Measurements from ENCODE around the gene TPO.
"Not testable (repeated sequence)": the region's sequence is repeated elsewhere in the genome, so short reads cannot be mapped to it uniquely, and the experiment has no call there.

TPO gene

DNA sequence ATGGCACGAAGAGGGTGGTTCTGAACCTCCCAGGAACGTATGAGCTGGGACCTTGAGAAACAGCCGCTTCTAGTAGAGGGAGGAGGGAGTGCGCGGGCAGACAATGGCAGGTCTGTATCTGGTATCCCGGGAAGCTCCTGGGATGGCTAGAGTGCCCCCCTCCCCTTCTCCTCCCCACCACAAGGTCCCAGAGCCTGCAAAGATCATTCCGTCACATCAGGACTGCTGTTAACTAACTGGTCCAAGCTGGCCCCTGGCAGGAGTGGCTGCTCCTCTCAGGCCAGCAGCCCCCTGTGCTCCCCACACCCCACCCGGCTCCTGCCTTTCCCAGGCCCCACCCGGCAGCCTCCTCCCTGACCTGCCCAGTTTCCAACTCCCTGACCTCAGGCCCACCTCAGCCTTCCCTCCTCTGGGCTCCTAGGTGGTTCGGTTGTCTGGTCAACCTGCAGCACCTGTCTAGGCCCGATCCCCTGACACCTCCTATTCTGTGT lies 75.0 kb downstream of the TPO start:
- DNase-seq, result no peak

- no peak for DNase-seq
Observed at GRCh38 chr2:1488851-1489250, 75.6 kb downstream of the TPO start.

DNA sequence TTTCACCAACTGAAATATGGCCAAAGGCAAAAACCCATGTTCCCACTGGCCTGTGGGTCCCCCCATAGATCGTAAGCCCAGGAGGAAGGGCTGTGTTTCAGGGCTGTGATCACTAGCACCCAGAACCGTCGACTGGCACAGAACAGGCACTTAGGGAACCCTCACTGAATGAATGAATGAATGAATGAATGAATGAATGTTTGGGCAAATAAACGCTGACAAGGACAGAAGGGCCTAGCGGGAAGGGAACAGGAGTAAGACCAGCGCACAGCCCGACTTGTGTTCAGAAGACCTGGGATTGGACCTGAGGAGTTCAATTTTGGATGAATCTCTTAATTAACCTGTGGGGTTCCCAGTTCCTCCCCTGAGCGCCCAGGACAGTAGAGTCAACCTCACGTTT lies 76.2 kb downstream of the TPO start:
- DNase-seq, result no peak

GRCh38 chr2:1490381-1490780 lies 77.1 kb downstream of the TPO start:
- DNase-seq, result not testable (repeated sequence)

DNA sequence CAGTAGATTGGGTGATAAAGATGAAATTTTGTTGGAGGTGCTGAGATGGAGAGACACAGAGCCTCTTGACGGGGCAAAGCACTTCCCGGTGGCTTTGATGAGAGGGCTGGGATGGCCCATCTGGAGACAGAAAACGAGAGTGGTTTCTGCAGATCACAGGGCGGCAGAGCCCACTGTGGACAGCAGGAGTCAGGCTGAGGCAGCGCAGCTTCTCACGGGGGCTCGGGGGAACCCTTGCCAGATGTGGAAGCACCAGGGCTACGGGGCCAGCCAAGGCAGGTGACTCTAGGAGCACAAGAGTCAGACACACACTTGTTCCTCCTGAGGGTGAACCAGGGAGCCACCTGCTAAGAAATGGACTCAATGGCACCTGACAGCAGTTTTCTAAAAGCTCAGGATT lies 78.5 kb downstream of the TPO start:
- no peak for DNase-seq

DNA sequence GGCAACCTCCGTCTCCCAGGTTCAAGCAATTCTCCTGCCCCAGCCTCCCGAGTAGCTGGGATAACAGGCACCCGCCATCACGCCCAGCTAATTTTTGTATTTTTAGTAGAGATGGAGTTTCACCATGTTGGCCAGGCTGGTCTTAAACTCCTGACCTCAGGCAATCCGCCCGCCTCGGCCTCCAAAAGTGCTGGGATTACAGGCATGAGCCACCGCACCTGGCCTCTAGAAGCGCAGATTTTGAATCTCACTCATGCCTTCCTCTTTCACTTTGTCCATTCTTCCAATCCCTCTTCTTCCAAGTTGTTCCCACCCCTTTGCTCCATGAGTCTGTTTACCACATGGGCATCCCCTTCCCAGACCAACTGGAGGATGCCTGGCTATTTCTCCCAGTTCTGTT lies 79.0 kb downstream of the TPO start:
- DNase-seq, result not testable (repeated sequence)

GRCh38 chr2:1492711-1493430 lies 79.6 kb downstream of the TPO start:
- DNase-seq, result no peak

DNA sequence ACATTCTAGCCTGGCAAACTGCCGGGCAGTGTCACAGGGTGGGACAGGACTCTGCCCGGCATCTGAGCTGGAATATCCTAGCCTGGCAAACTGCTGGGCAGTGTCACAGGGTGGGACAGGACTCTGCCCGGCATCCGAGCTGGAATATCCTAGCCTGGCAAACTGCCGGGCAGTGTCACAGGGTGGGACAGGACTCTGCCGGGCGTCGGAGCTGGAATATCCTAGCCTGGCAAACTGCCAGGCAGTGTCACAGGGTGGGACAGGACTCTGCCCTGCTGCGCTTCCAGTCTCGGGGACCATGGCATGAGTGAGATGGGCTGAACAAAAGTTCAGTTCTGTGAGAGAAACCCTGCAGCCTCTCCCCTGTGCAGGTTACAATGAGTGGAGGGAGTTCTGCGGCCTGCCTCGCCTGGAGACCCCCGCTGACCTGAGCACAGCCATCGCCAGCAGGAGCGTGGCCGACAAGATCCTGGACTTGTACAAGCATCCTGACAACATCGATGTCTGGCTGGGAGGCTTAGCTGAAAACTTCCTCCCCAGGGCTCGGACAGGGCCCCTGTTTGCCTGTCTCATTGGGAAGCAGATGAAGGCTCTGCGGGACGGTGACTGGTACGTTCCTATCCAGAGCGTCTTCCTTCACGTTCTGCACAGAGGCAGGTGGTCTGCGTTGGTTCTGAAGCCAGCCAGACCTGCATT lies 80.3 kb downstream of the TPO start:
- no peak for DNase-seq

DNA sequence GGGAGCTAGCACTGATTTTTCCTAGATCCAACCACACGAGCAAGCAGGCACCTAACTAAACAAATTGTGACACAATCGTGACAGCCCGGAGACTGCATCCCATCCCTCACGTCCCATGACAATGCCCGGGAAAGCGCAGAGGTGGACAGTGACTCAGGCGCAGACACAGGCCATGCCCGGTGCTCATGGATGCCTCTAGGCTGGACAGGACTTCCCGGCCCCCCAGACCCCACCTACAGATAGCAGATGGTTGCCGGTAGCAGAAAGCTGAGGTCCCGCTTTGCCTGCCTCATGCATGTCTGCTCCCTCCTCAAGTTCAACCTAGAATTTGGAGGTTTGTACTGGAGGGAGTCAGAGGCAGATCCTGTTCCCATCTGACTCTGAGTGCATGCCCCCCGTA lies 81.0 kb downstream of the TPO start:
- no peak for DNase-seq

- no peak for DNase-seq
Observed at GRCh38 chr2:1494906-1495305, 81.6 kb downstream of the TPO start.

DNA sequence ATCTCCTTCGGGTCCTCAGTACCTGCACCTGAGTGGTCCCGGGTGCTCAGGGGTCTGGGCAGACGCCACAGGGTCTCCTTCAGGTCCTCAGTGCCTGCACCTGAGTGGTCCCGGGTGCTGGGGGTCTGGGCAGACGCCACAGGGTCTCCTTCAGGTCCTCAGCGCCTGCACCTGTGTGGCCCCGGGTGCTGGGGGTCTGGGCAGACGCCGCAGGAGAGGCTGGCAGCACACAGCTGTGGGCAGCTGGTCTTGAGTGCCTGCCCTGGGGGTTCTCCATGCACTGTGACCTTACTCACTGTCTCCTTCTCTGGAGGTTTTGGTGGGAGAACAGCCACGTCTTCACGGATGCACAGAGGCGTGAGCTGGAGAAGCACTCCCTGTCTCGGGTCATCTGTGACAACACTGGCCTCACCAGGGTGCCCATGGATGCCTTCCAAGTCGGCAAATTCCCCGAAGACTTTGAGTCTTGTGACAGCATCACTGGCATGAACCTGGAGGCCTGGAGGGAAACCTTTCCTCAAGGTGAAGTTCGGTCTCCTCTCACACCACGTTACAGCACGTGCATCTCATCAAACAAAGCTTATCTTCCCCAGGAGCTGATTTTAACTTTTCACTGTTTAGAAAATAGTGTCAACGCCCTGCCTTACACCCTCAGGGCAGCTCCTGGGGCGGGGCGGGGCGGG lies 82.6 kb downstream of the TPO start:
- DNase-seq, result no peak

- DNase-seq, result no peak
Observed at GRCh38 chr2:1496359-1496821, 83.1 kb downstream of the TPO start.

GRCh38 chr2:1497122-1497611 lies 83.9 kb downstream of the TPO start:
- DNase-seq, result no peak

DNA sequence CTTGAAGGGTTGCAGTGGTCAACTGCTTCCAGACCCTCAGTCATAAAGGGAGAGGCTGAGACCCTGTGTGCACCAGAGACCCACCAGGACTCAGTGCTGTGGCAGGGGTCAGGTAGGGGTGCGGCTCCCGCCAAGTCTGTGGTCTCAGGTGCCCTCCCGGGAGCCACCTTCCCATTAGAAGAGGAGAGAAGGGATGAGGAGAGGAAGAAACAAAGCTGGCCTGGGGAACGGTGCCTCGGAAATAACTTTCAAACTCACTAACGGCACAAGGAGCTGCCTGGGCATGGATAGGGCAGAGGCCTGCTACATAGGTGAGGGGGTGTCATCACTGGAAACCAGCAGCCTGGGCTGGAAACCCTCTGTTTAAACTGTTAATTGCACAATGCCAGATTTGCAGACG lies 84.9 kb downstream of the TPO start:
- DNase-seq, result no peak

GRCh38 chr2:1499033-1499795 lies 86.0 kb downstream of the TPO start:
- DNase-seq, result no peak

- DNase-seq, result no peak
Observed at GRCh38 chr2:1501038-1501851, 88.0 kb downstream of the TPO start.

DNA sequence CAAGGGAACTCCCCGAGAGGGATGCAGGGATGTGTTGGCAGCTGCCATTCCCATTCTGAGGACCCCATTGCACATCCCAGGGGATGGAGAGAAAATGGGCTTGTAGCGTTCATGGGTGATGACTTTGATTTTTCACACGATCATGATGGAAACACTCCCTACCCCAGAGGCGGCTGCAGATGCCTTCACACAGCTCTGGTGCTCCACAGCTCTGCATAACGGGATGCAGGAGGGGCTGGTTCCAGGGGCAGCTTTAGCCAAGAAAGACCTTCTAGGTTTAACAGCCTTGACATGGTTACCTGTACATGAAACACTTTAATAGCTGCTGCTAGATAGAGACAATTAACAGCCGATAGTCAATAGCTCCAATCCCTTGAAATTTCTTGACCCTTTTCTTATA lies 88.7 kb downstream of the TPO start:
- DNase-seq, result no peak

- no peak for DNase-seq
Observed at GRCh38 chr2:1502891-1503304, 89.6 kb downstream of the TPO start.

GRCh38 chr2:1503471-1504310 lies 90.4 kb downstream of the TPO start:
- DNase-seq, result no peak

- no peak for DNase-seq
Observed at GRCh38 chr2:1504311-1504750, 91.1 kb downstream of the TPO start.

DNA sequence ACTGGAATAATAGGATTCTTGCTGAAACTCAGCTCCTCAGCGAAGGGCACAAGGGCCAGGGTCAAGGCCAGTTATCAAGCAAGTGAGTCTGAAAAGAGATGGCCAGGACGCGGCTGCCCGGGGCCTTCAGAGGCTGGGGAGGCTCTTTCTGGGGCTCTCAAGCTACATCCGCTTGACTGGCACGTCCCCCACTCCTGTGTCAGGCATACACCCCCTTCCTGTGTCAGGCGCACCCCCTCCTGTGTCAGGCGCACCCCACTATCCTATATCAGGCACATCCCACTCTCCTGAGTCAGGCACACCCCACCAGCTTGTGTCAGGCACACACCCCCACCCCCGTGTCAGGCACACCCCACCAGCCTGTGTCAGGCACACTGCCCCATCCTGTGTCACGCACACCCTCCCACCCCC lies 91.8 kb downstream of the TPO start:
- no peak for DNase-seq

All from NCI-H2171 treated with DMSO at 0.1 percent for 48 hours (cell line).